Psoas muscle (tissue), 8 donors: ENCODE measurements around the gene DIPK1C. TPM values are rescaled to one million over a fixed set of nuclear protein-coding genes. Genes with fewer than 3 reads are reported as not detected.

Experiments
- ATAC-seq, 4 donors: fragments of 200-7000 bp; cut with Tn5 transposase; one replicate each; pipeline ENCODE4 v1.9.1; 2020; ENCODE audit warnings: moderate library complexity in 3 of 4, mild to moderate bottlenecking in 2 of 4
- DNase-seq, 2 donors: peaks; one replicate each; pipeline ENCODE4 v3.0.0-alpha.2; 2020
- H3K27ac ChIP-seq: fragments of 200-600 bp; one replicate; pipeline ENCODE4 v1.8.0; 2022
- H3K27me3 ChIP-seq, 3 donors: fragments of 200-600 bp in 1 of 3; one replicate each; pipeline versions ENCODE4 v1.6.1 to v1.8.0; 2013 to 2022; ENCODE audit warnings: low read length in 2 of 3, mild to moderate bottlenecking in 2 of 3, moderate library complexity in 1 of 3; ENCODE audit not compliant: insufficient read depth in 3 of 3
- H3K36me3 ChIP-seq, 2 donors: fragments of 200-600 bp in 1 of 2; one replicate each; pipeline versions ENCODE4 v1.6.1 to v1.8.0; 2013 to 2022; ENCODE audit warnings: low read depth in 1 of 2, mild to moderate bottlenecking in 1 of 2, moderate library complexity in 1 of 2; ENCODE audit not compliant: insufficient read depth in 1 of 2
- H3K4me1 ChIP-seq: fragments of 200-600 bp; one replicate; pipeline ENCODE4 v1.8.0; 2022
- H3K4me3 ChIP-seq: fragments of 200-600 bp; one replicate; pipeline ENCODE4 v1.8.0; 2022; ENCODE audit warnings: mild to moderate bottlenecking
- H3K9me3 ChIP-seq: fragments of 200-600 bp; one replicate; pipeline ENCODE4 v1.8.0; 2022
- CTCF ChIP-seq: fragments of 200-600 bp; IDR thresholded peaks from one replicate; pipeline ENCODE4 v1.8.0; 2022; ENCODE audit warnings: antibody characterized with exemption
- WGBS, 3 donors: extraction: QIAGEN DNeasy Blood & Tissue Kit; methylation state at CpG; one replicate each; pipeline versions ENCODE4 v1.1.6 to v1.1.7; 2013; 5-methylcytosine and 5-hydroxymethylcytosine counted together
- intact Hi-C, 2 donors: fragments of 100-400 bp; cut with DNase I; formaldehyde crosslinking; loops; one replicate each; pipeline versions ENCODE4 v1.11.0 to v1.14.2; 2022
- polyA plus RNA-seq, 3 donors: library from polyadenylated mRNA; stranded (reverse); fragments of 200-250 nt; gene quantifications; one replicate each; pipeline ENCODE4 v1.2.3, GENCODE V29; 2013
- total RNA-seq, 4 donors: library from RNA; stranded (reverse); fragmentation: NEBNext Ultra II Directional in 2 of 4; extraction: Animal tissue kit (Norgen Biotek cat#: 25700) in 2 of 4; gene quantifications; one replicate each; pipeline versions ENCODE4 v1.2.1 to v1.2.4, GENCODE V29; 2021 to 2023
- donor health status: healthy with polysubstance abuse.
- donor health status: DM: no; HTN: no; CAD: no; lungs with moderate emphysema.
- donor health status: Bipolar disorder and iron deficiency.
- donor health status: healthy.
- donor health status: DM: yes; HTN: yes; CAD: no.
- donor health status: DM: no; HTN: no; CAD: no.
- donor health status: DM: no; HTN: no; CAD: no.
- donor health status: DM: yes; HTN: yes; CAD: no.

DIPK1C gene
- total and polyA plus RNA-seq, 7 donors = 0.07 to 0.67 (median 0.20) TPM

- WGBS, 3 donors = 78 to 87% (median 84%) methylated on average over 9 of the region's 9 CpGs
Observed at GRCh38 chr18:74411475-74411874, 45.6 kb downstream of the DIPK1C start.

DNA sequence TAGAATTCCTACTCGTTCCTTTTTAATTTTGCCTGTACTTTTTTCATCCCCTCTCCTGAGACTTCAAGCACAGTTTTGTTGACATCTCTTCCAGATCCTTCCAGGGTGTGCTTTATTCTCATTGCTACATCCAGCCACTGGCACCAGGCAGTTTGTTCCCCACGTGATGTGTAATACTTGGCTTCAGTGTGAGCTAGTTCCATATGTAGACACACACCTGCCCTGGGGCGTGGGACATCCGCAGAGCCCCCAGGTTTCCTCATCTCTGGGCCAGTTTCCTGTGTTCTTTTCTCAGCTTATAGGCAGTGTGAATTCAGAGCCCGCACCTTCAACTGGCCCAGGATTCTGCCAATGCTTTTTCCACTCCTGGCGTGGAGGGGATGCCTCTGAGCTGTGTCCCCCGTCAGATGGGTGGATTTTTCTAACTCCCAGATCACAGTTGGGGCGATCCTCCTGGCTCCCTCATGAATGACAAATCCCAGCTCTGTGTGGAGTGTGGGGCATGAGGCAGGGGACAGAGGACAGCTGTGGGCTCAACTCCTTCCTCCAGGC is 46.6 kb downstream of the DIPK1C start:
- no peak for TF ChIP-seq CTCF
- DNase-seq (no peak), ATAC-seq (no peak)
- H3K4me1 ChIP-seq = no peaks in the 10 kb centered on the region
- H3K9me3 ChIP-seq = no peaks in the 10 kb centered on the region
- no peak overlapping the region for H3K4me3 ChIP-seq
- intact Hi-C loops = no loop called here
- no peak overlapping the region for H3K27ac ChIP-seq
- H3K27me3 ChIP-seq = peaks cover 0 to 9% (median 2%) of the 10 kb centered on the region in 3 donors
- WGBS, 3 donors = 51 to 58% (median 57%) methylated on average over 8 of the region's 8 CpGs
- no peaks in the 10 kb centered on the region for H3K36me3 ChIP-seq

More at GRCh38 chr18:74411475-74411874, 45.6 kb downstream of the DIPK1C start:
- Histone ChIP-seq H3K27me3 (peaks cover 0 to 9% (median 4%) of the 10 kb centered on the region in 3 donors), H3K9me3 (no peaks in the 10 kb centered on the region), H3K4me1 (no peaks in the 10 kb centered on the region), H3K36me3 (no peaks in the 10 kb centered on the region), H3K4me3 (no peak overlapping the region), H3K27ac (no peak overlapping the region)
- ATAC-seq = no peak
- no peak for TF ChIP-seq CTCF
- no peak for DNase-seq
- intact Hi-C loops = no loop called here

GRCh38 chr18:74407888-74408287 is 49.2 kb downstream of the DIPK1C start:
- Histone ChIP-seq H3K27me3 (peaks cover 0 to 8% (median 2%) of the 10 kb centered on the region in 3 donors), H3K4me1 (no peaks in the 10 kb centered on the region), H3K9me3 (no peaks in the 10 kb centered on the region), H3K27ac (no peak overlapping the region), H3K36me3 (no peaks in the 10 kb centered on the region), H3K4me3 (no peak overlapping the region)
- ATAC-seq (no peak), DNase-seq (no peak)
- intact Hi-C loops = no loop called here
- no peak for TF ChIP-seq CTCF
- WGBS, 3 donors = 35 to 38% (median 36%) methylated on average over 2 of the region's 2 CpGs

DNA sequence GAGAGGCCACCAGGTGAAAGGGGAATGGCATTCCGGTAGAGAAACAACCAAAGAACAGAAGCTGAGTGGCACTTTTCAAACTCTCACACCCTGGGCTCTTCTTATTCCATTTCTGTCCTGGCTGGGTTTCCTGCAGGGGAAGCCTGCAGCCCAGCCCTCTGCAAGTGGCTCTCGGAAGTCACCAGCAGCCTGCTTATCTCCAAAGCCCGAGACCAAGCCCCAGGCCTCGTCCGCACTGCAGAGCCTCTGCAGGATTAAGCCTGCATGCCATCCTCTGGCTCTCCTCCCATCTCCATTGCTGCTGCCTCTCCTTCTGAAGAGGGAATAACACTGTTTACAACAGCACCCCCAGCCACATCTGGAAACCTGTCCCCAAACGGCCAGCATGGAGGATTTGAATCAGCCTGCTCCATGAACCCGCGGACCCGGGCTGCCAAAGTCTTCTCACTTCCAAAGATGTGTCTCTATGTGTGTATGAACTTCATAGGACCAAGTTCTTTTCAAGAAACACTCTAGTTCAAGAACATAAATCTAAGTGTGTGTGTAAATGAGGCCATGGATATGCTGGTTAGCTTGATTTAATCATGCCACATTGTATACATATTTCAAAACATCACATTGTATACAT is 54.2 kb downstream of the DIPK1C start:
- no peaks in the 10 kb centered on the region for H3K9me3 ChIP-seq
- no peaks in the 10 kb centered on the region for H3K36me3 ChIP-seq
- 65 to 76% (median 71%) methylated on average over 9 of the region's 9 CpGs for WGBS, 3 donors
- intact Hi-C loops = no loop called here
- H3K27me3 ChIP-seq = no peaks in the 10 kb centered on the region
- no peaks in the 10 kb centered on the region for H3K4me1 ChIP-seq
- no peak overlapping the region for H3K4me3 ChIP-seq
- no peak overlapping the region for H3K27ac ChIP-seq
- ATAC-seq = no peak
- DNase-seq = no peak
- TF ChIP-seq CTCF = no peak

DNA sequence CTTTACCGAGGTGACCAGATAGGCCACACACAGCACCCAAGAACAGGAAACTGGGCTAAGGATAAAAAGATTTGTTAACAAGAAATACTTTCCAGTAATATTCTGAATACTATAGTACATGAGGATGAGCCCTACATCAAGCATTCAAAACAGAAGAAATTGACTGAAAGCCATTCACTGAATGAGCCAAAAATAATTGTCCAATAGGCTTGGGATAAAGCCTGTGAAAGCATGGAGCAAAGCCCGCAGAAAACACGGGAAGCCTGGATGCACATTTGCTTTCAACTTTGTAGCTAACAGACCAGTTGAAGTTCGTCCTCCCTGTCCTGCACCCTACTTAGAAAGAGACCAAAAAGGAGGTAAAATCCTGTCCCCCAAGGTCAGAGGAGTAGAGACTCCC is 56.3 kb downstream of the DIPK1C start:
- ATAC-seq (no peak), DNase-seq (no peak)
- no peaks in the 10 kb centered on the region for H3K9me3 ChIP-seq
- 57 to 66% (median 64%) methylated on average over 4 of the region's 4 CpGs for WGBS, 3 donors
- no peaks in the 10 kb centered on the region for H3K27me3 ChIP-seq
- intact Hi-C loops = no loop called here
- no peaks in the 10 kb centered on the region for H3K36me3 ChIP-seq
- H3K4me1 ChIP-seq = no peaks in the 10 kb centered on the region
- no peak overlapping the region for H3K4me3 ChIP-seq
- no peak for TF ChIP-seq CTCF
- H3K27ac ChIP-seq = no peak overlapping the region
